ENCODE measurements around the gene GUCY1A1. TPM values are rescaled to one million over a fixed set of nuclear protein-coding genes. Genes with fewer than 3 reads are reported as not detected.

GUCY1A1 gene
- total RNA-seq, 2 donors from 2014 or later = 2.0 to 14.7 TPM

- DNase-seq = no peak
- Histone ChIP-seq H3K36me3 (no peaks in the 10 kb centered on the region), H3K4me3 (no peak overlapping the region), H3K27ac (no peak overlapping the region), H3K9ac (ENCODE audit: low read depth in 2 of 2, low read length in 2 of 2) (no peak overlapping the region), H3K4me1 (no peaks in the 10 kb centered on the region), H3K9me3 (no peaks in the 10 kb centered on the region), H3K27me3 (no peaks in the 10 kb centered on the region)
- intact Hi-C loops (cut with DNase I) = no loop called here
- no peak for TF ChIP-seq CTCF (IDR thresholded peaks at IDR 0.05)
These were observed 10.6 kb upstream of the GUCY1A1 start for GRCh38 chr4:155656025-155656424.

GRCh38 chr4:155657169-155657568 lies 9.5 kb upstream of the GUCY1A1 start:
- intact Hi-C loops (cut with DNase I) = no loop called here

GRCh38 chr4:155657985-155658680 lies 8.5 kb upstream of the GUCY1A1 start:
- Histone ChIP-seq H3K27me3 (no peaks in the 10 kb centered on the region), H3K36me3 (no peaks in the 10 kb centered on the region), H3K9me3 (no peaks in the 10 kb centered on the region), H3K27ac (no peak overlapping the region), H3K4me3 (no peak overlapping the region), H3K9ac (ENCODE audit: low read depth in 2 of 2, low read length in 2 of 2) (no peak overlapping the region), H3K4me1 (no peaks in the 10 kb centered on the region)
- DNase-seq = no peak
- TF ChIP-seq CTCF (IDR thresholded peaks at IDR 0.05) = no peak
- intact Hi-C loops (cut with DNase I) = no loop called here

More at GRCh38 chr4:155657169-155657568, 9.5 kb upstream of the GUCY1A1 start:
- TF ChIP-seq CTCF (IDR thresholded peaks at IDR 0.05) = no peak
- DNase-seq = no peak
- Histone ChIP-seq H3K4me3 (no peak overlapping the region), H3K4me1 (no peaks in the 10 kb centered on the region), H3K9ac (ENCODE audit: low read depth in 2 of 2, low read length in 2 of 2) (no peak overlapping the region), H3K9me3 (no peaks in the 10 kb centered on the region), H3K36me3 (no peaks in the 10 kb centered on the region), H3K27ac (no peak overlapping the region), H3K27me3 (no peaks in the 10 kb centered on the region)

- no peak overlapping the region for H3K9ac ChIP-seq (ENCODE audit: low read depth in 2 of 2, low read length in 2 of 2)
- H3K27me3 ChIP-seq = no peaks in the 10 kb centered on the region
- intact Hi-C loops (cut with DNase I) = no loop called here
- H3K27ac ChIP-seq = no peak overlapping the region
- no peaks in the 10 kb centered on the region for H3K9me3 ChIP-seq
- no peak for TF ChIP-seq CTCF (IDR thresholded peaks at IDR 0.05)
- no peak for DNase-seq
- no peaks in the 10 kb centered on the region for H3K4me1 ChIP-seq
- H3K4me3 ChIP-seq = no peak overlapping the region
- H3K36me3 ChIP-seq = no peaks in the 10 kb centered on the region
These were observed 8.0 kb upstream of the GUCY1A1 start for GRCh38 chr4:155658681-155659064.

GRCh38 chr4:155659176-155659575 lies 7.5 kb upstream of the GUCY1A1 start:
- Histone ChIP-seq H3K9ac (ENCODE audit: low read depth in 2 of 2, low read length in 2 of 2) (no peak overlapping the region), H3K27ac (no peak overlapping the region), H3K4me3 (no peak overlapping the region), H3K36me3 (no peaks in the 10 kb centered on the region), H3K27me3 (no peaks in the 10 kb centered on the region), H3K4me1 (no peaks in the 10 kb centered on the region), H3K9me3 (no peaks in the 10 kb centered on the region)
- no peak for TF ChIP-seq CTCF (IDR thresholded peaks at IDR 0.05)
- intact Hi-C loops (cut with DNase I) = no loop called here
- DNase-seq = no peak
